Measurements from ENCODE around the gene POLR2F.

DNA sequence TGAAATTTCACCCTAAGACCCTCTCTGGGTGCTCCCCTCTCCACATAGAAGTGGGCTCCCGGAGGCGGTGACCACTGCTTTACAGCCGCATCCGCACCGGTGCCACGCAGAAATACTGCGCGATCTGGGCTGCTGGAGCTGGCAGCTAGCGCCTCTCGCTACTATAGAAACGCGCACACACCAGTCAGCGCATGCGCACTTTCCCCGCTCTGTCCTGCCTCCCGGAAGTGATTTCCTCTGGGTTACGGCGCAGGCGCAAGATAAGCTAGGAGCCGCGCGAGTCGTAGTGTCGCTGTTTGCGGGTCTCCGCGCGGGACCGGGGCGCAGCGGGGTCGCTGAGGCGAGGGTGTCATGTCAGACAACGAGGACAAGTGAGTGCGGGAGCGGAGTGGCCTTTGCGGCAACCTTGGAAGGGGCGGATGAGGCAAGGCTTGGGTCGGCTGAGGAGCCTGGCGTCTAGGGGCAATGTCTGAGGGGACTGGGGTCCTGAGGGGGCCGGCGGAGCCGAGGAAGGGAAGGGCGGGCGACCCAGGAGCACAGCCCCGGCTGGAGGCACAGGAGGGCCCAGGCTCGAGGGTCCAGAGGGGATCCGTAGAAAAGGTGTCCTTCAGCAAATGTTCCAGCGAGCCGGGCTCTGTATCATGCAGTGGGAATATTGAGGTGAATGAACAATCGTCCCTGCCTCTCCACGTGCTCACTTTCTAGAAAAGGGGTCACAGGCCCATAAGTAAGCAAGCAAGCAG lies at the start of gene POLR2F, which contains the start of gene C22orf23:
- peak in 2 of 4 donors; percentile 30 to 52 for TF ChIP-seq POLR2A (IDR thresholded peaks at IDR 0.05)
- TF ChIP-seq, protein P1, sequence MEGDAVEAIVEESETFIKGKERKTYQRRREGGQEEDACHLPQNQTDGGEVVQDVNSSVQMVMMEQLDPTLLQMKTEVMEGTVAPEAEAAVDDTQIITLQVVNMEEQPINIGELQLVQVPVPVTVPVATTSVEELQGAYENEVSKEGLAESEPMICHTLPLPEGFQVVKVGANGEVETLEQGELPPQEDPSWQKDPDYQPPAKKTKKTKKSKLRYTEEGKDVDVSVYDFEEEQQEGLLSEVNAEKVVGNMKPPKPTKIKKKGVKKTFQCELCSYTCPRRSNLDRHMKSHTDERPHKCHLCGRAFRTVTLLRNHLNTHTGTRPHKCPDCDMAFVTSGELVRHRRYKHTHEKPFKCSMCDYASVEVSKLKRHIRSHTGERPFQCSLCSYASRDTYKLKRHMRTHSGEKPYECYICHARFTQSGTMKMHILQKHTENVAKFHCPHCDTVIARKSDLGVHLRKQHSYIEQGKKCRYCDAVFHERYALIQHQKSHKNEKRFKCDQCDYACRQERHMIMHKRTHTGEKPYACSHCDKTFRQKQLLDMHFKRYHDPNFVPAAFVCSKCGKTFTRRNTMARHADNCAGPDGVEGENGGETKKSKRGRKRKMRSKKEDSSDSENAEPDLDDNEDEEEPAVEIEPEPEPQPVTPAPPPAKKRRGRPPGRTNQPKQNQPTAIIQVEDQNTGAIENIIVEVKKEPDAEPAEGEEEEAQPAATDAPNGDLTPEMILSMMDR (IDR thresholded peaks at IDR 0.05), result peak in 1 of 6 experiments; percentile 58

Measured in esophagus squamous epithelium (tissue), 4 donors.